T-helper 2 cell treated with Interferon-gamma antibody and Interleukin-4, amounts not matched to agents 100 ng/mL and 5 ng/mL, for 36 hours (primary cell): ENCODE data around the gene MYO16. TPM values are rescaled to one million over a fixed set of nuclear protein-coding genes. Genes with fewer than 3 reads are reported as not detected.

Experiments used
- intact Hi-C: fragments of 100-400 bp; cut with micrococcal nuclease; formaldehyde crosslinking; loops from one replicate; pipeline ENCODE4 v1.15.1; 2023
- total RNA-seq: library from RNA; stranded (reverse); gene quantifications from 2 replicates; pipeline ENCODE4 v1.2.3, GENCODE V29; 2022

Gene MYO16
- total RNA-seq, 1 donor from 2014 or later: not detected

- intact Hi-C loops: no loop called here
Measured at GRCh38 chr13:108789476-108789875, 160.1 kb downstream of the MYO16 start.

DNA sequence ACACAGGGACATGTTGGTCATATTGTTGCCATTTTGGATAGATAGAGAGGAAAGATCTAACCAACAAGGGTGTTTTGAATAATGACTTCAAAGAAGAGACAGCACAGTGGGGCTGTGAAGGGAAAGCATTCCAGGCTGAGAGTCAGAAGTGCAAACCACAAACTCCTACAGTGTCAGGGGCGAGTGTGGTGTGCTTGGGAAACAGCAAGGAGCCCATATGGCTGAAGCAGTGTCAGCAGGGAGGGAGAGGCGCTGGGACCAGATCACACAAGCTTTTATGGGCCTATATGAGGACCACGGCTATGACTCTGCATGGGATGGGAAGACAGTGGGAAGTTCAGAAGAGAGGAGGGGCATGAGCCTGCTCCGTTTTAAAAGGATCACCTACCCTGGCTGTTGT lies 166.4 kb downstream of the MYO16 start:
- intact Hi-C loops: no loop called here

GRCh38 chr13:108797354-108797753 lies 167.9 kb downstream of the MYO16 start:
- intact Hi-C loops: no loop called here

GRCh38 chr13:108807841-108808240 lies 178.4 kb downstream of the MYO16 start:
- intact Hi-C loops: no loop called here

DNA sequence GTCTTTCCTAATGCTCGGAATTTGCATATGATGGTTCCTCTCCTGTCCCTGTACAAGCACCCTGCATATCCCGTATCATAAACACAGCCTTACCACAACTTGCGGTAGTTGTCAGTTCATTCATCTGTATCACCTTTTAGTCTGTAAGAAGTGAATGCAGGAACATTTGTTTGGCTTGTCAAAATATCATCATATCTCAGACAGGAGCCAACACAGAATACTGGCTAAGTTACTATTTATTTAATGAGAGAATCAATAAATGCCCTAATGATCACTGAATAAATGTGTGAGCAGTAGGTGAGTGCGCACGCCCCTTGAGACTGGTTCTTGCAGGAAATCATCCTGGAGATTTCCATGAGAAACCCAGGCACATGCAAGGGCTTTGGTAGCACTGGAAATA lies 182.8 kb downstream of the MYO16 start:
- intact Hi-C loops: no loop called here

DNA sequence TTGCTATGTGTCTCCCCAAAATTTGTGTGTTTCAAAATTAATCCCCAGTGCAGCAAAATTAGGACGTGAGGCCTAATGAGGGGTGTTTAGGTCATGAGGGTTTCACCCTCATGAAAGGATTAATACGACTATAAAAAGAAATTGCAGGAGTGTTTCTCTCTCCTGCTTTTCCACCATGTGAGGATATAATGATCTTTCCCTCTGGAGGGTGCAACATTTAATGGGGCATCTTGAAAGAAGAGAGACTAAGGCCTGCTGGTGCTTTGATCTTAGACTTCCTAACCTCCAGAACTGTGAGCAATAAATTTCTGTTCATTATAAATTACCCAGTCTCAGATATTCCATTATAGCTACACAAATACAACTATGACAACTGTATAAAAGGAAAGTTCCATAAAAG lies 183.2 kb downstream of the MYO16 start:
- intact Hi-C loops: no loop called here

GRCh38 chr13:108813587-108814170 lies 184.3 kb downstream of the MYO16 start:
- intact Hi-C loops: no loop called here

DNA sequence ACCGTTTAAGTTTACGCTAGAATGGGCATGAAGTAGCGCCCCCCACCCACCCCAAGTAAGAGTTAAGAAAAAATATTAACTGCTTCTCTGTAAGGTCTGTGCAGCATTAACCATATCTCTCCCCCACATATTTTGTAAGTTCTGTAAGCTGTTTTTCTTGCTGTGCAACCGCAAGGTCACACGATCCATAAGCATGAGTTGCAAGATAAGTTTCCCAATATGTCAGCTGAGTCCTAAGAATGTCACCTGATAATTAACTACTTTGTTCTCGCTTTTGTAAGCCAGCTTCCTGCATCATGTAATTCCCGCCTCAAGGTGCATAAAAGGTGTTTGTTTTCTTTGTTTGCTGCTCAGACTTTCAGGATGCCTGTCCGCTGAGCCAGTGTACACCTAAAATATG lies 187.0 kb downstream of the MYO16 start:
- intact Hi-C loops: no loop called here

DNA sequence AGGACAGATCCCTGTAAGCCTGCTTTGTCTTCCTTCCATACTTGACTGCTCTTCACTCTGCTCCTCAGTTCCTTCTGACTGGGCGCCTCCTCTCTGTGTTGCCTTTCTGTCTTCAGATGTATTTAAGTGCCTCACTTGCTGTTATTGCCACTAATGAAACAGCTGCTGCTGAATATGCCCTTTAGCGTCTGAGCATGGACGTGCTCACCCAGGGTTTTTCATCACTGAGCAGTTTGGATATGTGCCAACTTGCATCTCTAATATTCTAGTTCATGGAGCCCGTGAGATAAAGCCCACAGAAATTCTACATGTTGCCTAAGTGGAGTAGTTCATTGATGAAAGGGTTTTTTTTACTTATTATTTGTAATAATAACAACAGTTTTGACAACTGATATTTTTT lies 198.2 kb downstream of the MYO16 start:
- intact Hi-C loops: no loop called here

GRCh38 chr13:108828086-108828815 lies 198.8 kb downstream of the MYO16 start:
- intact Hi-C loops: no loop called here

DNA sequence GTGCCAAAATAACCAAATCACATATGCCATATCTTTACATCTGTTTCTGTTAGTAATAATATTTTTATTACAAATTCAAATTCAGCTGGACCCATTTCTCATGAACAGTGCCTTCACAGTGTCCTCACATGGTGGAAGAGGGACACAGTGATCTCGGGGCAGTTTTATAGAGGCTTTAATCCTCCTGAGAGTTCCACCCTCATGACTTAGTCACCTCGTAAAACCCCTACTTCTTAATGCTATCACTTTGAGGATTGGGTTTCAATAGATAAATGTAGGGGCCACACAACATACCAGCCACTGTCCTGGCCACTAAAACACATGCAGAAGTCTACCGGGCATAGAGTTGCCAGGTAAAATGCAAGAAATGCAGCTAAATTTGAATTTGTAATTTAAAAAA lies 201.5 kb downstream of the MYO16 start:
- intact Hi-C loops: no loop called here

DNA sequence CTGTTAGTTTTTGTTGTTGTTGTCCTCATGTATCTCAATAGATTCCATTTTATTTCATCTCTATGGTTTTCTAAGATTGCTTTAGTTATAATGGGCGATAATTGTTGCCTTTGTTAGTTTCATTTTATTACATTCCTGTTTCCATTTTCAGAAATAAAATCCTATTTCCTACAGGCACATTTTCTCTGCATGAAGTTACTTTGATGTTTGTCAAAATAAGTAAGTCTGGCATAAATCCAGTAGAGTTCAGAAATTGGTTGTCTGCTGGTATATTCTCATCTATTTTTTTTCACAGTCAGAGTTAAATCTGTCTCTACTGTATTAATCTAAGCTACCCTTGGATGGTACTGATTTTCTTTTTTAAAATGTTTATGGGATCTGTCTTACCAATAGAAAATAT lies 204.1 kb downstream of the MYO16 start:
- intact Hi-C loops: no loop called here

DNA sequence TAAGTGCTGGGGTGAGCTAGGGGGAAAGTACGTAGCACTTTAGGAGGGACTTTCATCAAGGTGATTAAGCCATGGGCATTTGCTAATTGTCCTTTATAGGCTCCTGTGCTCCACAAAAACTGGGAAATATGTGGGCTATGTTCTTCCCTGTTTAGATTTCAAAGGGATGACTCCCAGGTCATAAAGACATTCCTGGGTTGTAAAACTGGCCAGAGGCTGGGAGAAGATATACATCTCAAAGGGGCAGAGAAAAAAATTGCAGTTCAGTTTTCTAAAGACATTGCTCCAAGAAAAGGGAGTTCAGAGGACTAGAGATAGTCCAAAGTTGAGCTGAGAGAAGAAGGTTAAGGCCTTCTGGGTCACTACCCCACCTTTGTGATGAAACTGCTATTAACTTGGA lies 204.8 kb downstream of the MYO16 start:
- intact Hi-C loops: no loop called here

DNA sequence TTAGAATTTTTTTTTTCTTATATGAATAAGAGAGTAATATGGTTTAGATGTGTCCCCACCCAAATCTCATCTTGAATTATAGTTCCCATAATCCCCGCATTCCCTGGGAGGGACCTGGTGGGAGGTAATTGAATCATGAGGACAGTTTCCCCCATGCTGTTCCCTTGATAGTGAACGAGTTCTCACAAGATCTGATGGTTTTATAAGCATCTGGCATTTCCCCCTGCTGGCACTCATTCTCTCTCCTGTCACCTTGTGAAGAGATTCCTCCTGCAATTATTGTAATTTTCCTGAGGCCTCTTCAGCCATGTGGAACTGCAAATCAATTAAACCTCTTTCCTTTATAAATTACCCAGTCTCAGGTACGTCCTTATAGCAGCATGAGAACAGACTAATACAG lies 205.7 kb downstream of the MYO16 start:
- intact Hi-C loops: no loop called here

DNA sequence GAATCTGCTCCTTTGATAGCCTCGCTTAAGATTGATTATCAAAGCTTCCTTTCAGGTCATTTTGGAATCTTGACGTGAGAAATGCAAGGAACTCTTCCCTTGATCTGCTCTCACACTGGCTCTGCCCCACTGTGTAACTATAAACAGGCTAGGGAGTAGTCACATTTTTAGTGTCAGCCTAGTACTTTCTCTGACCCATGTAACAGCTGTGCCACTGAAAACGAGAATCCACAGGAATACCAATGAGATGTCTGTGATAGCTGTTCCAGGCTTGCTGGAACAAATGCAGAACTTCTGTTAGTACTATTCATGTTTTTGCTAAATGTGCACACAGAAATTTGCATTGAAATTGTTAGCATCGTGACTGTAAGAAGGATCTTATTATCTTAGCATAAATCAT lies 221.3 kb downstream of the MYO16 start:
- intact Hi-C loops: no loop called here

DNA sequence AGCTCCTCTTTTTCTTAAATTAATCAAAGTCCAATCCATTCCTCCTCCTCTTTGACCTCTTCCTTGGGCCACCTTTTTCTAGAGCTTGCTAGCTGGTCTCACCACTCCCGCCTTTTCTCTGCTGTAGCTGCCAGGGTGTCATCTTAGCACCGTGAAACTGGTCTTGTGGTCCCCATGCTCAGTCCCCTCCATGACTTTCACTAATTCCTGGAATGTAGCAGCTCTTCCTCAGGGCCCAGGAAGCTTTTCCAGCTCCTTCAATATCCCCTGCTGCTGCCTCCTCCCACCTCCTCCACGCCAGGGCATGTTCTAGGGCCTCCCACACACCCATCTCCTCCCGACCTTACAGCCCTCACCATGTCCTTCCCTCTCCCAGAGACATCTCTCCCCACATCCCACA lies 222.2 kb downstream of the MYO16 start:
- intact Hi-C loops: no loop called here

DNA sequence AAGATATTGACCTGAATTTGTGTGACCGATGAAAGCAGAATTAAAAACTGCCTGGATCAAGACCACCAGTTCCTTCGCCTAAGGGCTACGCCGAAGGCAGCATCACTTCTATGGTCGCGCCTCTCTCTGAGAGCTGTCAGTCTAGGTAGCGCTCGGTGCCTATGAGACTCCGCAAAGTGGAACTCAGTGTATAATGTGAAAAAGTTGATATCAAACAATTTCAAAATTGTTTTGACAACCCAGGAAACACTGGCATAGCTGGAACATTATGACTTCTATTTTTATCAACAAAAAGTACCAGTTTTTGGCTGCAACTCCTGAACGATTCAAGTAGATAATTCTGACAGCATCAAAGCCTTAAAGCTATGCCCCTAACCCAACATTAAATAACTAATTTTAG lies 223.6 kb downstream of the MYO16 start:
- intact Hi-C loops: no loop called here

GRCh38 chr13:108855737-108856387 lies 226.5 kb downstream of the MYO16 start:
- intact Hi-C loops: no loop called here

DNA sequence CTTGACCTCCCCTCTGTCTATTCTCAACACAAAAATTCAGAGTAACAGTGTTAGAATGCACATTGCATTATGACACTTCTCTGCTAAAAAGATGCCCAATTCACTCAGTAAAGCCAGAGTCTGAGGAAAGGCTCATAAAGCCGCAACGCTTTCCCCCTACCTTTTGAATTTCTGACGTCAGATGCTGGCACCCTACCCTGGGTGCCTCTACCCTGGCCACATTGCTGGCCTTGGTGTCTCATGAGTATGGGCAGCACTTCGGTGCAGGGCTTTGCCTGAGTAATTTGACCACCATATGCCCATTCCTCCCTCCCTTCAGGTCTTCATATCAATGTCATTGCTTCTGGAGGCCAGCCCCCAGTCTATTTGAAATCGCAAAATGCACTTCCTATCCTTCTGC lies 229.3 kb downstream of the MYO16 start:
- intact Hi-C loops: no loop called here

DNA sequence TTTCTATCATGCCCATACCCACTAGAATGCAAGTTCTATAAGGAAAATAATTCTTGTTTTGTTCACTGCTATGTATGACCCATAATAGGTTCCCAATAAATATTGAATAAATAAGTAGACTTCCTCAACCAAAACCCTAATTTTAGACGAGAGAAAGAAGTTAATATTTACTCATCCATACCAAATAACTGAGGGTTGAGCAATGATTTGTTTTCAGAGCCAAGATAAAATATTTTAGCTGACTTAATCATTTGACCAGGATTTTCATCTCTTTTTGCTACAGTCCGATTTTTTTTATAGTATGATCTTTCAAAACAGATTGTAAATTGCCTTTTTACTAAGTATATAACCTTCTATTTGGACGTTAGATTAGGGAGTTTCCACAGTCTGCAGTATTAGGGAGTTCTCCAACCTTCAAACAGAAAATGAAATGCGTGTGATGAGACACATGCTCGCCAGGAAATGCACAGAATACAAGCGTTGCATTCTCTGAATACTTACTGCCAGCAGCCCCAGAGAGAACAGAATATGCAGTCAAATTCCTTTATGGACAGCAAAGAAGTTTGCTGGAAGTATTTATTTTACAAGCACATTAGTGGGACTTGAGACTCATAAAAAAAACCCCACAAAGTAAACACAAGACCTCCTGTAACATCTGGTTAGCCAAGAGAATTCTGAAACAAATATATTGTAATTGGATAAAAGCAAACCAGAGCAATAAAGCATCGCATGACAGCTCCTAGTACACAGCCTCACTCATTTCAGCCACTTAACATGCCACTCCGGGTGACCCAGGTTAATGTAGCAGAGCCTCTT lies 230.0 kb downstream of the MYO16 start:
- intact Hi-C loops: no loop called here

DNA sequence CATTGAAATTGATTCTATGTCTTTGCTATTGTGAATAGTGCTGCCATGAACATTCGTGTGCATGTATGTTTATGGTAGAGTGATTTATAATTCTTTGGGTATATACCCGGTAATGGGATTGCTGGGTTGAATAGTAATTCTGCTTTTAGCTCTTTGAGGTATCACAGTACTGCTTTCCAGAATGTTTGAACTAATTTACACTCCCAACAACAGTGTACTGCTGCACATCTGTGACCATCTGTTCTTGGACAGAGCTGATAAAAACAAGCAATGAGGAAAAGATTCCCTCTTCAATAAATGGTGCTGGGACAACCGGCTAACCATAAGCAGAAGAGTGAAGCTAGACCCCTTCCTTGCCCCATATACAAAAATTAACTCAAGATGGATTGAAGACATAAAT lies 231.0 kb downstream of the MYO16 start:
- intact Hi-C loops: no loop called here

GRCh38 chr13:108877300-108877699 lies 247.9 kb downstream of the MYO16 start:
- intact Hi-C loops: no loop called here
